DOHH2 (cell line): ENCODE measurements around the gene P4HA1.

ENCODE experiments used
- H3F3A ChIP-seq: fragments of 200-600 bp; sonication (generic), shearing (Covaris generic); 2 replicates; pipeline ENCODE4 v1.6.0; 2016; ENCODE audit warnings: antibody characterized with exemption, mild to moderate bottlenecking; ENCODE audit not compliant: control insufficient read depth, insufficient read depth
- H3K27ac ChIP-seq: fragments of 200-600 bp; sonication (generic); 2 replicates; pipeline ENCODE4 v1.5.1; 2014; ENCODE audit warnings: low read depth, mild to moderate bottlenecking, low read length, moderate library complexity
- H3K27me3 ChIP-seq: fragments of 200-600 bp; sonication (generic); 2 replicates; pipeline ENCODE4 v1.6.1; 2014; ENCODE audit warnings: mild to moderate bottlenecking, low read length, mixed read lengths; ENCODE audit not compliant: control insufficient read depth
- H3K36me3 ChIP-seq: fragments of 200-600 bp; sonication (generic); 2 replicates; pipeline ENCODE4 v1.6.1; 2014; ENCODE audit warnings: mild to moderate bottlenecking, low read length, moderate library complexity, mixed read lengths; ENCODE audit not compliant: control insufficient read depth
- H3K4me1 ChIP-seq: fragments of 200-600 bp; sonication (generic); 2 replicates; pipeline ENCODE4 v1.6.1; 2014; ENCODE audit warnings: mild to moderate bottlenecking, low read length, mixed read lengths; ENCODE audit not compliant: control insufficient read depth
- H3K4me2 ChIP-seq: fragments of 200-600 bp; sonication (generic); 2 replicates; pipeline ENCODE4 v1.6.0; 2014; ENCODE audit warnings: mild to moderate bottlenecking, low read length, moderate library complexity
- H3K4me3 ChIP-seq: fragments of 200-600 bp; sonication (generic); 2 replicates; pipeline ENCODE4 v1.5.1; 2014; ENCODE audit warnings: mild to moderate bottlenecking, low read length, mixed read lengths
- H3K79me2 ChIP-seq: fragments of 200-600 bp; sonication (generic); 2 replicates; pipeline ENCODE4 v1.6.1; 2014; ENCODE audit warnings: mild to moderate bottlenecking, low read length, mixed read lengths; ENCODE audit not compliant: control insufficient read depth
- H3K9me2 ChIP-seq: fragments of 200-600 bp; sonication (generic); replicated peaks from 2 replicates; pipeline ENCODE4 v1.6.1; 2014; ENCODE audit warnings: mild to moderate bottlenecking, low read length, mixed read lengths; ENCODE audit not compliant: control insufficient read depth
- H3K9me3 ChIP-seq: fragments of 200-600 bp; sonication (generic); 2 replicates; pipeline ENCODE4 v1.6.1; 2014; ENCODE audit warnings: antibody characterized with exemption, low read length, mixed read lengths; ENCODE audit not compliant: control insufficient read depth, insufficient read depth
- H4K20me1 ChIP-seq: fragments of 200-600 bp; sonication (generic); 2 replicates; pipeline ENCODE4 v1.6.0; 2014; ENCODE audit warnings: low read depth, mild to moderate bottlenecking, antibody characterized with exemption, low read length, moderate library complexity; ENCODE audit not compliant: control insufficient read depth, insufficient read depth
- CTCF ChIP-seq: fragments of 200-600 bp; sonication (generic); IDR thresholded peaks from one replicate; pipeline ENCODE4 v1.5.1; 2014; ENCODE audit warnings: antibody characterized with exemption, mild to moderate bottlenecking, low read depth, low read length; ENCODE audit not compliant: poor library complexity, severe bottlenecking
- EZH2phosphoT487 ChIP-seq: fragments of 200-600 bp; sonication (generic); IDR thresholded peaks from 2 replicates; pipeline ENCODE4 v1.6.1; 2017; ENCODE audit warnings: borderline replicate concordance, mild to moderate bottlenecking, antibody characterized with exemption, low read length, moderate library complexity, mixed read lengths

Gene P4HA1

DNA sequence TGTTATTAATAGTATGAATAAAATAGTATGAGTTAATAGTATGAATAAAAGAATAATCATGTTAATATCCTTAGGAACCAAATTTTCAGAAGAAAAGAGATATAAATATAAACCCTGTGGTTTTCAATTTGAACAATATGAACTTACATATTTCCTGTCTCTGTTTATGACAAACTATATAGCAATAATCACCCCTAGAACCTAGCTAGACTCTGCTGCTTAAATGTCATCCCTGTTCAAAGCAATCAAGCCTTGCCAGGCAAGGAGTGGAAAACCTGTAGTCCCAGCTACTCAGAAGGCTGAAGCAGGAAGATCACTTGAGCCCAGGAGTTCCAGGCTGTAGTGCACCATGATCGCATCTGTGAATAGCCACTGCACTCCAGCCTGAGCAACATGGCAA is 36.5 kb downstream of the P4HA1 start:
- H3K4me2 ChIP-seq = no peak overlapping the region
- H3K27me3 ChIP-seq = no peaks in the 10 kb centered on the region
- no peak overlapping the region for H3K4me3 ChIP-seq
- no peaks in the 10 kb centered on the region for H3K9me2 ChIP-seq
- H3F3A ChIP-seq = peaks cover 7% of the 10 kb centered on the region
- no peaks in the 10 kb centered on the region for H3K9me3 ChIP-seq
- TF ChIP-seq EZH2phosphoT487 = no peak
- TF ChIP-seq CTCF = no peak
- peaks cover 3% of the 10 kb centered on the region; the same call in 1 of the 2 replicates for H4K20me1 ChIP-seq
- peaks cover 59% of the 10 kb centered on the region for H3K36me3 ChIP-seq
- no peak overlapping the region for H3K27ac ChIP-seq
- H3K4me1 ChIP-seq = peaks cover 6% of the 10 kb centered on the region; the same call in 1 of the 2 replicates
- H3K79me2 ChIP-seq = no peaks in the 10 kb centered on the region

- peaks cover 12% of the 10 kb centered on the region; the same call in 1 of the 2 replicates for H3K4me1 ChIP-seq
- H3K27ac ChIP-seq = no peak overlapping the region
- H4K20me1 ChIP-seq = no peaks in the 10 kb centered on the region
- peaks cover 58% of the 10 kb centered on the region for H3K36me3 ChIP-seq
- H3K9me2 ChIP-seq = no peaks in the 10 kb centered on the region
- H3K4me3 ChIP-seq = no peak overlapping the region
- no peaks in the 10 kb centered on the region for H3K9me3 ChIP-seq
- TF ChIP-seq EZH2phosphoT487 (no peak), CTCF (no peak)
- H3F3A ChIP-seq = peaks cover 16% of the 10 kb centered on the region
- H3K4me2 ChIP-seq = no peak overlapping the region
- H3K27me3 ChIP-seq = no peaks in the 10 kb centered on the region
- no peaks in the 10 kb centered on the region for H3K79me2 ChIP-seq
Measured at GRCh38 chr10:73058057-73058591, 38.5 kb downstream of the P4HA1 start.

DNA sequence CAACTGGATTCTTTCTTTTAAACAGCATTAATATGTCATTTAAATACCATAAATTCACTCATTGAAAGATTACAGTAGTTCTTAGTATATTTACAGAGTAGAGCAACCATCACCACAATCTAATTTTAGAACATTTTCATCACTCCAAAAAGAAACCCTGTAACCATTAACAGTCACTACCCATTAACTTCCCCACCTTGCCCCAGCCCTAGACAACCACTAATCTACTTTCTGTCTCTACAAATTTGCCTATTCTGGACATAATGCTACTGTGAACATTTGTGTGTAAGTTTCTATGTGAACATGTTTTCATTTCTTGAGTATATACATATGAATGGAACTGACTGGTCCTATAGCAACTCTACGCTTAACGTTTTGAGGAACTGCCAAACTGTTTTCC is 42.4 kb downstream of the P4HA1 start:
- no peak overlapping the region for H3K27ac ChIP-seq
- H3K9me2 ChIP-seq = no peaks in the 10 kb centered on the region
- peaks cover 8% of the 10 kb centered on the region; the same call in 1 of the 2 replicates for H3K4me1 ChIP-seq
- 0 out of 2 replicates have a peak, but pooled peaks cover 3% of the 10 kb centered on the region for H4K20me1 ChIP-seq
- H3K27me3 ChIP-seq = no peaks in the 10 kb centered on the region
- no peak for TF ChIP-seq EZH2phosphoT487
- TF ChIP-seq CTCF = no peak
- peaks cover 66% of the 10 kb centered on the region for H3K36me3 ChIP-seq
- H3K4me3 ChIP-seq = no peak overlapping the region
- peaks cover 14% of the 10 kb centered on the region; the same call in 1 of the 2 replicates for H3F3A ChIP-seq
- no peaks in the 10 kb centered on the region for H3K9me3 ChIP-seq
- no peak overlapping the region for H3K4me2 ChIP-seq
- H3K79me2 ChIP-seq = no peaks in the 10 kb centered on the region
